Coronary artery (tissue), 2 donors: ENCODE results near the gene ASAH2.

Experiments
- DNase-seq: peaks from one replicate; pipeline ENCODE4 v3.0.0-alpha.2; 2017; ENCODE audit warnings: low spot score
- H3K27ac ChIP-seq, 2 donors: fragments of 200-600 bp; sonication (generic); one replicate each; pipeline ENCODE4 v1.5.1; 2016 to 2019
- H3K4me3 ChIP-seq: fragments of 200-600 bp; sonication (generic); 2 replicates; pipeline ENCODE4 v1.5.1; 2016; ENCODE audit warnings: mild to moderate bottlenecking, moderate library complexity
- TF ChIP-seq, protein P1 (sequence below): fragments of 200-600 bp; sonication (generic); IDR thresholded peaks from one replicate; pipeline ENCODE4 v1.5.1; 2019; ENCODE audit warnings: antibody characterized with exemption

ASAH2 gene

GRCh38 chr10:50221470-50221869, 29.8 kb downstream of the ASAH2 start:
- Histone ChIP-seq H3K27ac (no peak overlapping the region), H3K4me3 (no peak overlapping the region)
- DNase-seq: no peak
- TF ChIP-seq, protein P1, sequence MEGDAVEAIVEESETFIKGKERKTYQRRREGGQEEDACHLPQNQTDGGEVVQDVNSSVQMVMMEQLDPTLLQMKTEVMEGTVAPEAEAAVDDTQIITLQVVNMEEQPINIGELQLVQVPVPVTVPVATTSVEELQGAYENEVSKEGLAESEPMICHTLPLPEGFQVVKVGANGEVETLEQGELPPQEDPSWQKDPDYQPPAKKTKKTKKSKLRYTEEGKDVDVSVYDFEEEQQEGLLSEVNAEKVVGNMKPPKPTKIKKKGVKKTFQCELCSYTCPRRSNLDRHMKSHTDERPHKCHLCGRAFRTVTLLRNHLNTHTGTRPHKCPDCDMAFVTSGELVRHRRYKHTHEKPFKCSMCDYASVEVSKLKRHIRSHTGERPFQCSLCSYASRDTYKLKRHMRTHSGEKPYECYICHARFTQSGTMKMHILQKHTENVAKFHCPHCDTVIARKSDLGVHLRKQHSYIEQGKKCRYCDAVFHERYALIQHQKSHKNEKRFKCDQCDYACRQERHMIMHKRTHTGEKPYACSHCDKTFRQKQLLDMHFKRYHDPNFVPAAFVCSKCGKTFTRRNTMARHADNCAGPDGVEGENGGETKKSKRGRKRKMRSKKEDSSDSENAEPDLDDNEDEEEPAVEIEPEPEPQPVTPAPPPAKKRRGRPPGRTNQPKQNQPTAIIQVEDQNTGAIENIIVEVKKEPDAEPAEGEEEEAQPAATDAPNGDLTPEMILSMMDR: no peak

DNA sequence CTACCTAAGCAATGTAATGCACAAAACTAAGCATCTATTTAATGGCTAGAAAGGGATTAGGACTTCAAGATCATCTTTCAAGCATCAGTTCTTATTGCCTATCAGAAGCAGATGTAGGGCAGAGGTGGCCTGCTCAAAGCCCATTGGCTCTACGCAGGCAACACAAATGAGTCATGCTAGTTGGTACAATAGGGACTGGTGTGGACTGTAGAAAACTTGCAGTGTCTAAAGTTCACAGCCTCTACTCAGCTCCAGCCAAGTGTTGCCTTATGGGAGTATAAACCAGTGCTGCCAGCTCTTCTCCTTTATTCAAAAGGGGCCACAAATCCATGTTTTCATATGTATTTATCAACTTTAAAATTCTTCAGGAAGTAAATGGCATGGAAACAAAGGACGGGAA, 31.7 kb downstream of the ASAH2 start:
- no peak overlapping the region for H3K27ac ChIP-seq
- no peak overlapping the region for H3K4me3 ChIP-seq
- TF ChIP-seq, protein P1: no peak

GRCh38 chr10:50219200-50219599, 32.1 kb downstream of the ASAH2 start:
- TF ChIP-seq, protein P1: no peak

More for the DNA sequence above, 31.7 kb downstream of the ASAH2 start:
- DNase-seq: no peak

DNA sequence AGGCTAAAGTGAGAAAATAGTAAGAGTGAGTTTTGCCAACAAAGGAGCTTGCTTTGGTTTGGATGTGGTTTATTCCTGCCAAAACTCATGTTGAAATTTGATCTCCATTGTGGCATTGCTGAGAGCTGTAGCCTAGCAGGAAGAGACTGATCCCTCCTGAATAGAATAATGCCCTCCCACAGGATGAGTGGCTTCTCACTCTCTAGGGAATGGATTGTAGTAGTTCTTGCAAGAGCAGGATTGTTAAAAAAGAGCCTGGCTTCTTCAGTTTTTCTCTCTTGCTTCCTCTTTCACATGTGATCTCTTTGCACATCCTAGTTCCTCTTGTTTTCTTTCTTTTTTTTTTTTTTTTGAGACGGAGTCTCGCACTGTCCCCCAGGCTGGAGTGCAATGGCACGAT, 34.4 kb downstream of the ASAH2 start:
- Histone ChIP-seq H3K27ac (no peak overlapping the region), H3K4me3 (no peak overlapping the region)
- TF ChIP-seq, protein P1: no peak
- DNase-seq: no peak

More at GRCh38 chr10:50219200-50219599, 32.1 kb downstream of the ASAH2 start:
- H3K4me3 ChIP-seq: no peak overlapping the region
- no peak overlapping the region for H3K27ac ChIP-seq
- DNase-seq: no peak

- Histone ChIP-seq H3K4me3 (no peak overlapping the region), H3K27ac (no peak overlapping the region)
- no peak for DNase-seq
- TF ChIP-seq, protein P1: no peak
These were observed 34.9 kb downstream of the ASAH2 start for GRCh38 chr10:50216418-50216817.

- no peak for DNase-seq
- Histone ChIP-seq H3K27ac (no peak overlapping the region), H3K4me3 (no peak overlapping the region)
- TF ChIP-seq, protein P1: no peak
These were observed 39.6 kb downstream of the ASAH2 start for GRCh38 chr10:50211670-50212069.

DNA sequence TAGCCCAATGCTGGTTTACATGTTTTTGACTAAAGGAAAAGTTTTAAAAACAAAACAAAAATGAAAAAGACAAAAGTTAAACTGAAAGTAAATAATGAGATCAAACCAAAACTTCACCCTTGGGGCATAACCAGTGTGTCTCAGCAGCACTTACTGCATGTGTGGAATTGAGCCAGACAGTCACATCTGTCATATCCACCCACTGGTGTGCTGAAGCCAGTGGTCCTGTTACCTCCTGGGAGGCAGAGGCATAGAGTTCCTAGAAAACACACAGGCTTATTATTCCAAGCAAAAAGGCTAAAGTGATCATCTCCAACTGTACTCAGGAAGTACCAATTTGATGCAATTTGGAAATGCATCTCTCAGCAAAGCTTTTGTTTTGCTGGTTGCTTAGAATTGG, 40.4 kb downstream of the ASAH2 start:
- H3K27ac ChIP-seq: no peak overlapping the region
- TF ChIP-seq, protein P1: no peak
- no peak for DNase-seq
- H3K4me3 ChIP-seq: no peak overlapping the region
